ENCODE results near the gene SLC22A3. TPM values are rescaled to one million over a fixed set of nuclear protein-coding genes. Genes with fewer than 3 reads are reported as not detected.

Gene SLC22A3
- total and polyA plus RNA-seq, 2 of the 13 experiments (the other 11 are each of a cell fraction or from before 2014, with no cell fraction given): 12.0 to 31.5 TPM

GRCh38 chr6:160393891-160394653, 45.9 kb downstream of the SLC22A3 start (continued):
- peak; percentile 56; the same call in 1 of the 2 replicates for TF ChIP-seq KDM5B (CRISPR knock-in tag; IDR thresholded peaks at IDR 0.05; ENCODE audit: borderline replicate concordance)
- no peak for TF ChIP-seq ZNF784 (CRISPR knock-in tag; IDR thresholded peaks at IDR 0.05; ENCODE audit: borderline replicate concordance)
- no peak for TF ChIP-seq ZZZ3 (CRISPR knock-in tag; IDR thresholded peaks at IDR 0.05; ENCODE audit: borderline replicate concordance)
- no peak for TF ChIP-seq FOXK2 (IDR thresholded peaks at IDR 0.05)
- no peak for TF ChIP-seq SP4 (CRISPR knock-in tag; IDR thresholded peaks at IDR 0.05)
- TF ChIP-seq POLR2G (IDR thresholded peaks at IDR 0.05; ENCODE audit: low read depth, low read length): peak; percentile 68
- no peak for TF ChIP-seq BRD4 (CRISPR knock-in tag; IDR thresholded peaks at IDR 0.05)
- peak; percentile 56; the same call in 1 of the 2 replicates for TF ChIP-seq YEATS4 (CRISPR knock-in tag; IDR thresholded peaks at IDR 0.05; ENCODE audit: borderline replicate concordance)
- TF ChIP-seq, protein P1, sequence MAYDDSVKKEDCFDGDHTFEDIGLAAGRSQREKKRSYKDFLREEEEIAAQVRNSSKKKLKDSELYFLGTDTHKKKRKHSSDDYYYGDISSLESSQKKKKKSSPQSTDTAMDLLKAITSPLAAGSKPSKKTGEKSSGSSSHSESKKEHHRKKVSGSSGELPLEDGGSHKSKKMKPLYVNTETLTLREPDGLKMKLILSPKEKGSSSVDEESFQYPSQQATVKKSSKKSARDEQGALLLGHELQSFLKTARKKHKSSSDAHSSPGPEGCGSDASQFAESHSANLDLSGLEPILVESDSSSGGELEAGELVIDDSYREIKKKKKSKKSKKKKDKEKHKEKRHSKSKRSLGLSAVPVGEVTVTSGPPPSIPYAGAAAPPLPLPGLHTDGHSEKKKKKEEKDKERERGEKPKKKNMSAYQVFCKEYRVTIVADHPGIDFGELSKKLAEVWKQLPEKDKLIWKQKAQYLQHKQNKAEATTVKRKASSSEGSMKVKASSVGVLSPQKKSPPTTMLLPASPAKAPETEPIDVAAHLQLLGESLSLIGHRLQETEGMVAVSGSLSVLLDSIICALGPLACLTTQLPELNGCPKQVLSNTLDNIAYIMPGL (CRISPR knock-in tag; IDR thresholded peaks at IDR 0.05; ENCODE audit: borderline replicate concordance in 1 of 2, low read depth in 1 of 2): peak; percentile 59 to 65; a peak in 2 of 4 replicates
- TF ChIP-seq, protein P2, sequence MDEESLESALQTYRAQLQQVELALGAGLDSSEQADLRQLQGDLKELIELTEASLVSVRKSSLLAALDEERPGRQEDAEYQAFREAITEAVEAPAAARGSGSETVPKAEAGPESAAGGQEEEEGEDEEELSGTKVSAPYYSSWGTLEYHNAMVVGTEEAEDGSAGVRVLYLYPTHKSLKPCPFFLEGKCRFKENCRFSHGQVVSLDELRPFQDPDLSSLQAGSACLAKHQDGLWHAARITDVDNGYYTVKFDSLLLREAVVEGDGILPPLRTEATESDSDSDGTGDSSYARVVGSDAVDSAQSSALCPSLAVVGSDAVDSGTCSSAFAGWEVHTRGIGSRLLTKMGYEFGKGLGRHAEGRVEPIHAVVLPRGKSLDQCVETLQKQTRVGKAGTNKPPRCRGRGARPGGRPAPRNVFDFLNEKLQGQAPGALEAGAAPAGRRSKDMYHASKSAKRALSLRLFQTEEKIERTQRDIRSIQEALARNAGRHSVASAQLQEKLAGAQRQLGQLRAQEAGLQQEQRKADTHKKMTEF (CRISPR knock-in tag; IDR thresholded peaks at IDR 0.05): peak; percentile 76; the same call in 1 of the 2 replicates
- 0 out of 2 replicates have a peak, but pooled peaks have one; percentile 24 for TF ChIP-seq MEIS1 (CRISPR knock-in tag; IDR thresholded peaks at IDR 0.05; ENCODE audit: borderline replicate concordance)
- TF ChIP-seq ZKSCAN8 (CRISPR knock-in tag; IDR thresholded peaks at IDR 0.05; ENCODE audit: borderline replicate concordance): peak; percentile 72; the same call in 1 of the 2 replicates
- TF ChIP-seq, protein P3, sequence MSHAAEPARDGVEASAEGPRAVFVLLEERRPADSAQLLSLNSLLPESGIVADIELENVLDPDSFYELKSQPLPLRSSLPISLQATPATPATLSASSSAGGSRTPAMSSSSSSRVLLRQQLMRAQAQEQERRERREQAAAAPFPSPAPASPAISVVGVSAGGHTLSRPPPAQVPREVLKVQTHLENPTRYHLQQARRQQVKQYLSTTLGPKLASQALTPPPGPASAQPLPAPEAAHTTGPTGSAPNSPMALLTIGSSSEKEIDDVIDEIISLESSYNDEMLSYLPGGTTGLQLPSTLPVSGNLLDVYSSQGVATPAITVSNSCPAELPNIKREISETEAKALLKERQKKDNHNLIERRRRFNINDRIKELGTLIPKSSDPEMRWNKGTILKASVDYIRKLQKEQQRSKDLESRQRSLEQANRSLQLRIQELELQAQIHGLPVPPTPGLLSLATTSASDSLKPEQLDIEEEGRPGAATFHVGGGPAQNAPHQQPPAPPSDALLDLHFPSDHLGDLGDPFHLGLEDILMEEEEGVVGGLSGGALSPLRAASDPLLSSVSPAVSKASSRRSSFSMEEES (CRISPR knock-in tag; IDR thresholded peaks at IDR 0.05): peak; percentile 53; the same call in 1 of the 2 replicates
- peak; percentile 67; the same call in 1 of the 2 replicates for TF ChIP-seq ZNF12 (CRISPR knock-in tag; IDR thresholded peaks at IDR 0.05)
- peak in 1 of 2 experiments; percentile 36; a peak in 1 of 4 replicates for TF ChIP-seq POLR2A (IDR thresholded peaks at IDR 0.05; ENCODE audit: insufficient read depth in 1 of 2, low read depth in 2 of 2, low read length in 2 of 2)
- TF ChIP-seq SATB2 (CRISPR knock-in tag; IDR thresholded peaks at IDR 0.05): 0 out of 2 replicates have a peak, but pooled peaks have one; percentile 56
- no peak for TF ChIP-seq ZSCAN30 (CRISPR knock-in tag; IDR thresholded peaks at IDR 0.05)
- TF ChIP-seq RXRA (CRISPR knock-in tag; IDR thresholded peaks at IDR 0.05): peak; percentile 46; the same call in 1 of the 2 replicates
- TF ChIP-seq, protein P4, sequence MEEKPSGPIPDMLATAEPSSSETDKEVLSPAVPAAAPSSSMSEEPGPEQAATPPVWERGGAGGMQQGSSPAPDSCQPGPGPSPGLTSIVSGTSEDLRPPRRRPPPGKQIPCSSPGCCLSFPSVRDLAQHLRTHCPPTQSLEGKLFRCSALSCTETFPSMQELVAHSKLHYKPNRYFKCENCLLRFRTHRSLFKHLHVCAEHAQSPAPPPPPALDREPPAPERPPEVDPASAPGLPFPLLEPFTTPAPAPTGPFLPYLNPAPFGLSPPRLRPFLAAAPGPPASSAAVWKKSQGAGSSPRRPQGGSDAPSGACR (CRISPR knock-in tag; IDR thresholded peaks at IDR 0.05): peak; percentile 86
- peak; percentile 54; the same call in 1 of the 2 replicates for TF ChIP-seq ELF3 (CRISPR knock-in tag; IDR thresholded peaks at IDR 0.05)
- TF ChIP-seq FOSL2 (CRISPR knock-in tag; IDR thresholded peaks at IDR 0.05): peak; percentile 88
- no peak for TF ChIP-seq SPEN (CRISPR knock-in tag; IDR thresholded peaks at IDR 0.05; ENCODE audit: low read depth)
- peak; percentile 86 for TF ChIP-seq FOXA3 (CRISPR knock-in tag; IDR thresholded peaks at IDR 0.05)
- TF ChIP-seq DMAP1 (CRISPR knock-in tag; IDR thresholded peaks at IDR 0.05): peak; percentile 69; the same call in 1 of the 2 replicates

Measured in HepG2 (cell line).